HG03060 (cell line): Measurements from ENCODE around the gene RNASEH2A.
"Not testable (repeated sequence)": the region's sequence is repeated elsewhere in the genome, so short reads cannot be mapped to it uniquely, and the experiment has no call there.

ENCODE experiments used
- ATAC-seq: cut with Tn5 transposase; IDR thresholded peaks from one replicate; pipeline ENCODE4 v1.9.1; 2021; ENCODE audit warnings: low read depth, moderate number of reproducible peaks; ENCODE audit not compliant: unreplicated experiment

RNASEH2A gene

DNA sequence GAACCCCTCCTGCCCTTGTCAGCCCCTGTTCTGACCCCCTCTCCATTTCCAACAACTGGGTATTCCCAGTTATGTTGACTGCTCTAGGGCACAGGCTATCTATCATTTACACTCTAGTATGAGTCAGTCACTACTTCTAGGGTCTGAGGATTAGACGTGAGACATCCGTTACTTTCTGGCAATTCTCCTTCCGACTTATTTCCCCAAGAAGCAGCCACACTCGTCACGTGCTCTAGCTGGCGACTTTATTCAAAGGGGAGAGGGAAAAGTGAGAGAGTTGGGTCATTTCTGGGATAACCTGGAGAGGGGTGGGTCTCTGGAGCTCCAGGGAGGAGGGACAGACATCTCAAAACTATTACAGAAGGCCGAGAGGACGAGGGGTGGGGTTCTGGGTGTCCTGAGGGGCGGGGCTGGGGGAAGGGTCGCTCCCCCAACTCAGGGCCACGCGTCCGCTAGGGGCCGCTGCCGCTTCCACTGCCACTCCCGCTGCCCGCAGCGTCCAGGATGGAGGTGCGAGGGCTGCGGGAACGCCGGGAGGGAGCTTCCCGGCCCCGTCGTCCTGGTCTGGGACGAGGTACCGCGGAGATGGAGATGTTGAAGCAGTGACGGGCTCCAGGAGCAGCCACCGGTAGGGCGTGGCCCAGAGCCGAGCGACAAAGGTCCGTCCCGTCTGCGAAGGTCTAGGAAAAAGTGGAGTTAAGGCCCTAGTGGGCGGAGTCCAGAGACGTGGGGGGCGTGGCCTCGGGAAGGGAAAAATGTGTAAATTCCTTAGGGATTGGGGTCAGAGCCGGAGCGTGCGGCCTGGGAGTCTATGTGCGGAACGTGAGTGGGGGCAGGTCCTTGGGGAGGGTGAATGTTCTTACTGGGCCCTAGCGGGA, 19.1 kb downstream of the RNASEH2A start:
- no peak for ATAC-seq

DNA sequence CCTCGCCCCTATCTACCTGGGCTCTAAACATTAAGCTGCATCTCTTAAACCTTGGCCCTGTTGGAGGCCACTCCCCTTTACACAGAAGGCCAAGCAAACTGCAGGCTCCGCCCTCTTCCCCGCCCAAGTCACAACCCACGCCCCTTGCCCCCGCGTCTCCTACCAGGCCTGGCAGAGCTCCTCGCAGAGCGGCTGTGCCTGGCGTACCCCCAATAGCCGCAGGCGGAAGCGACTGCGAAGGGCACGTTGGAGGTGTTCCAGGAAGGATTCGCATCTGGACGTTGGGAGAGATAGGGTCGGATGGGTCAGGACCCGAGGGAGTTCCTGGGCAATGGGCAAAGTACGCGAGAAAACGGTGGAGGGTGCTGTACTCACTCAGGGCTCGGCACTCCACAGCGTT, 22.1 kb downstream of the RNASEH2A start:
- no peak for ATAC-seq

DNA sequence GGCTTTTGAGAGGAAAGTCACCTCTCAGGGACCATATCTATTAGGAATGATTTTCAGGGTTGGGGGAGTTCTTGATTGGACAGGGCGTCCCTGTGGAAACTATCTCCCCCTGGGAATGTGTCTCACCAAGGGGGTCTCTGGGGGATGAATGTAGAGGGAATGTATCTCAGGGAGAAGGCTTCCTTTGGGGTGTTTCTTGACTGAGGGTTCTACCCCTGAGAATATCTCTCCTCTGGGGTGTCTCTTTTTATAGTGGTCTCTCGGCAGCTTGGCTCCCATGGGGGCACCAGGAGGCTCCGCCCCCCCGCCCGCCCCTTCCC, 27.0 kb downstream of the RNASEH2A start:
- no peak for ATAC-seq

DNA sequence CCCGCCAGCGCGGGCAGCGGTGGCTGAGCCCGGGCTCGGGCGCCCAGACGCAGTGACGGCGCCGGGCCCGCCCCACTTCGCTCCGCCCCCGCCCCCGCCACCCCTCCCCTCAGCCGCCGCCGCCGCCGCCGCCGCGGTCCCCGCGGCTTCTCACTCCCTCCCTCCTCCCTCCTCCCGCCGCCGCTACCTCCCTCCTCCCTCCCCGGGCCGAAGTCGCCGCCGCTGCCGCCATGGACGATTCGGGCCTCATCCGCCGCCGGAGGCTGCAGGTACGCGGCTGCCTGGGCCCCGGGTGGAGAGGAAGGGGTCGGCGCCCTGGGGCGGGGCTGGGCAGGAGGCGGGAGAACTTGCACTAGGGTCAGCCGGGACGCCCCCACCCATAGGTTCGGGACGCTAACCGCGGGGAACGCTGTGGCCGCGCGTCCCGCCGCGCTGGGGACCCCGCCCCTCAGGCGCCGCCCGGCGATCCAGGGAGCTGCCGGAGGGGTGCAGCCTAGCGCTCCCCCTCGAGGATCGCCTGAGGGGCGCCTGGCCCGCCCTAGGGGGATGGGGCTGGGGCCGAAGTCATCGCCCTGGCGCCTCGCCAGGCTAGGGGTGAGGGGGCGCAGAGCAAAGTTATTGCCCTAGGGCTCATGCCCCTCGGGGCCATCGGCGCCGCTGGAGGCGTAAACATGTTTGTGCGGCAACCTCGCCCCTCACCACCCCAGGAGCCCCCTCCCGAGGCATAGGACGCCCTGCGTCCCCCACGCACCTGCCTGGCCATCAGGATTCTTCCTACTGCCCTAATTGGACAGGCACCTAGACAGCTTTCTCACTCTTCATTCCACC, 27.6 kb downstream of the RNASEH2A start:
- no peak for ATAC-seq

DNA sequence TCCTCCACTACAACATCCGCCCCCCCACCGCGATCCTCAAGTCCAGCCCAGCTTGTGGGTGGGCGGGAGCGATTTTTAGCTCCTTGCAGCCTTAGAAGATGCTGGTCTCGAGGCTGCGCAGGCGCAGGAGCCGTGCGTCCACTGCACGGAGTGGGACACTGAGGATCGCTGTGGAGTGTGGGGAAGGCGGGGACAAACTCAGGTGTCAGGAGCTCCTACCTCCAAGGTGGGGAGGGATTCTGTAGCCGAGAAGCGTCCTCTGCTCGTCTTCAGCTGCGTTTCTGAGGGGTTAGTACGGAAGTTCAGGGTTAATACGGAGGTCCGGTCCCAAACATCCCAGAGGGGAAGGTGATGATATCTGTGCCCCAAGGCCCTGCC, 28.2 kb downstream of the RNASEH2A start, which contains the start of gene RTBDN:
TSS of gene RTBDN (minus strand) at position 14 of the 378 bp plus-strand sequence. CDS start 4,600 bp downstream, outside the sequence.
- ATAC-seq, result no peak

DNA sequence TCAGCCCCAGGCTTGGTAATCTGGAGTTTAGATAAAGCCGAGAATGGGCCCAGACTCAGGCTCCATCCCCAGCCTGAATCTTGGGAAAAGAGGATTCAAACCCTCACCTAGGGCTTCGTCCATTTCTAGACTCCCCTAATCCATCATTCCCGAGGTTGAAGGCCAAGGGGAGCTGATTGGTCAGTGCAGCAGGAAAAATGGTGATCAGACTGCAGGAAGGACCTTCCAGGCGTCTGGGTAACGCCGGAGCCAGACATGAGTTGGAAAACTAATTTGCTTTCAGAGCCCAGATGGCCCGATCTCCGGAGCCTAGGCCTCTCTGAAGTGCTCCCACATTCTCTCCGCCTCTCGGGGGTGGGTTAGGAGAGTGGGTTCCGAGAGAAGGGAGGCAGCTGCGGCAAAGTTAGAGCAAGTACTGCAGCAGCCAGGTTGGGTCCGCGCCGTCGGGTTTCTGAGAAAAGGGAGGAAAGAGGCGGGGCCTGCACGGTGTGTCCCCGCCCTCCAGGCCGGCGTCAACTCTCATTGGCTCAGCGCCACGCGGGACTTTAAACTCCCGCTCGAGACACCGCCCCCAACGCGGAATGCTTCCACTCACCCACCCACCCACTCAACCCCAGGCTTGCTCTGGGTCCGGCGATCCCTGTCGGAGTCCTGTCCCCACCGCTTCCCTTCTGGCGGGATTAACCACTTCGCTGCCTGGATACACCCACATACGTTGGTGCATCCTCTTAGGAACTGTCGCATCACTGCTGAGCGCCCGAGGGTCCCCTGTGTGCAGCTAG, 28.8 kb downstream of the RNASEH2A start:
- ATAC-seq, result no peak

DNA sequence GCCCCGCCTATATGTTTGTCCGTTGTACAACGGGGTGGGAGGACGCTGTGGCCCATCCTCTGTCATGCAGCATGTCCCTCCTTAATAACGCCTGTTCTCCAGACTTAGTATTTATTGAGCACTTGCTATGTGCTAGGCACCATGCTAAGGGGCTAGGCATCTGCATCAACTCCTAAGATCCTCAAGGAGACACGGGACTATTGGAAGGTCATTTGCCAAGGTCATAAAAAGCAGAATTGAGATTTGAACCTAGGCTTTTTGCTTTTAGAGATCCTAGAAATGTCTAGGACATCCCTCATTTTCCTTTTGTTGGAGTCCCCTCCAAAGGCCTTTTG, 30.1 kb downstream of the RNASEH2A start:
- no peak for ATAC-seq

DNA sequence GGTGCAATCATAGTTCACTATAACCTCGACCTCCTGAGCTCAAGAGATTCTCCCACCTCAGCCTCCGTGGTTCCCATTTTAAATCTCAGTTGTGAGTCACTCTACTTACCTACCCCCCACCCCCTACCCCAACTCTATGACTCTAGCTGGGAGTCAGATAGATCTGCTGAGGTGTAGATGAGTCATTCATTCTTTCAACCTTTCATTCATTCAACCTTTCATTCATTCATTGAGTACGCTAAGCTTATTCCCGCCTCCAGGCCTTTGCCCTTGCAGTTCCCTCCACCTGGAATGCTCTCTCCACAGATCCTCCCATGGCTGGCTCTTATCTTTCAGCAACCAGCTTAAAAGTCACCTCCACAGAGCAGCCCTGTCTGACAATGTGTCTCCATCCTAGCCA, 30.8 kb downstream of the RNASEH2A start:
- no peak for ATAC-seq

DNA sequence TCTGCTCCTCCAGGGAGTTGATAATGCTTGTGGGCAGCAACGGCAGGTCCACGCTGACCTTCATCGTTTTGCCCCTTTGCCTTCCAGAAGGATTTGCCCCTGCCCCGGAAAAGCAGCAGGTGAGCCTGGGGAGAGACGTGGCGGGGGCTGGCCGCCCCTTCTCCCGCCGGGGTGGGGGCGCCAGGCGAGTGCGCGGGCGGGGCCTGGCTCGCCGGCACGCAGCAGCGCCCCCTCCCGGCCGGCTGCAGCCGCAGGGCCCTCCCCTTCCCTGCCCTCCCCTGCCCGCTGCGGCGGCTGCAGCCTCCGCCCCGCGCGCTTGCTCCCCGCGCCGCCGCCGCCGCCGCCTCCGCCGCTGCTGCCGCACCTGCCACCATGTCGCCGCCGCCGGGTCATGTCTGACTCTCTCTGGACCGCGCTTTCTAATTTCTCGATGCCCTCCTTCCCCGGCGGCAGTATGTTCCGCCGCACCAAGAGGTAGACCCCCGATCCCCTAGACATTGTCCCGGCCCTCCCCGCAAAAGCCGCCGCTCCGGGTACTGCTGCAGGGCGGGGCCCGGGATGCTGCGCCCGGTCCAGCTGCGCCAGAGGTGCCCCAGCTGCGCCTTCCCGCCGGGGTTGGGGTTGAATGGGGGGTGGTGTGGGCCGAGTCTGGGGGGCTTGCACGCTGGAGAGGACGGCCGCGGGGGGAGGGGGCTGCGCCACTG, 31.9 kb downstream of the RNASEH2A start, which contains the start of gene MAST1:
TSS of gene MAST1 (plus strand) at position 334 of the 704 bp plus-strand sequence. CDS start at position 392, 58 bp downstream.
- no peak for ATAC-seq

DNA sequence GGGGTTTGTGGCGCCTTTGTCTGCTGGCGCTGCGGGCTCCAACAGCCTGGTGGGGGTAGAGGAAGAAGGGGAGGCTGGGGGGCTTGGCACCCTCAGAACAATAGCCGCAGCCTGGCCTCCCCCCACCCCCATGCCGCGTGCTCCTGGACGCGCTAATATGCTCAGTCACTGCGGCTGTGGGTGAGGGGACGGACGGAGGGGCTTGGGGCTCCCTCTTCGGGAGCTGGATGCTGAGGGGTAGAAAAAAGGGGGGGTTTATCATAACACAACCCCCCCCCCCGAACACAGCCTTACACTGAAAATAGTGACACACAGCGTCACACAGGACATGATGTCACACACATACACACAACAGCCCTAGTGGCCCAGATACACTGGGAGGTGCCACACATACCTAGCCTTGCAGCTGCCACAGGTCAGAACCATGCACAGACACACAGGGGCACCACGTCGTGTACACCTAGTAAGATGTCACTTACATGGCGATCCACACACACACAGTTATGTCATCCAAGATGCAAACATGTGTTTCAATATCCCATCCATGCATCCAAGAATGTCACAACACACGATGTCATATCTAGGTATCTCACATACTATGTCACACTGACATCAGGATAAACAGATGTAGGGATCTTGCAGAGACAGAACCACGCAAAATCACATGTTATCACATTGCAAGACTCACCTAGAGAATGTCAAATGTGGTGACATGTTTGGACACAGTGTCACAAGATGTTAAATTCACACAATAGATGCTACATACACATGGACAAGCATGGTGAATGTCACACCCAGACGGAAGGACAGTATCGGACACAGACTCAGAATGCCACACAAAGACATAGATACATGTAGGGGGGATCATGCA, 32.7 kb downstream of the RNASEH2A start:
- ATAC-seq, result no peak

DNA sequence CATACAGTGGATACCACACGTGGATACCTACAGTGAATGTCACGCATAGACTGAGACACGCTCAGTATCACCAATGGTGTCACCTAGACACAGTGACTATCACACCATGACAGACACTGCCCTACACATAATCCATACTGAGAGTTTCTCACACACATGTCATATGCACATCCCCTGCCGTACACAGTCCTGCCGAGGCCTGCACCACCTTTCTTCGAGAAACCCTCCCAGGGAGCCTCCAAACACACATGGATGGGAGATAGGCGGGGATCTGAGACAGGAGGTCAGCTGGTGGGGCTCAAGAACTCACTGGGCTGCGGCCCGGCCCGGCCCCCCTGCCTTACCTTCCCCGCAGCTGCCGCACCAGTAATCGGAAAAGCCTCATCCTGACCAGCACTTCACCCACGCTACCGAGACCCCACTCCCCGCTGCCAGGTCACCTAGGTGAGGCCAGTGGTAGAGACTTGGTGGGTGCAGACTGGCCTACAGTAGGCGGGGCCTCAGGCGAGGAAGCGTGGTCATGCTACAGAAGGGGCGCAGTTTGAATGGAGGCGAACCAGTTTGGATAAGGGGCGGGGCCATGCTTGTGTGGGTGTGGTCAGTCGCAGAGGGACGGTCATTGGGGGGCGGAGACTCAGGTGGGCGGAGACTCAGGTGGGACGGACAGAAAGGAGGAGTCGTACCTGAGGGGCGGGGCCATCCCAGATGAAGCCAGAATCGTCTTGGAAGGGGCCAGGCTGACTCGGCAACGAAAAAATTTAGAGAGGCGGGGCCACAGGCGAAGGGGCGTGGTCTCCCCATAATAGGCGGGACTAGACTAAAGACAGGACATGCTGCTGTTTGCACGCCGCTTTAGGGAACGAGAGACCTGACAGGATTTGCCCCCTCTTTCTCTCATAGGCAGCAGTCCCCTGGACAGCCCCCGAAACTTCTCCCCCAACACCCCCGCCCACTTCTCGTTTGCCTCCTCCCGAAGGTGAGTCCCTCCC, 34.0 kb downstream of the RNASEH2A start:
- ATAC-seq, result no peak

DNA sequence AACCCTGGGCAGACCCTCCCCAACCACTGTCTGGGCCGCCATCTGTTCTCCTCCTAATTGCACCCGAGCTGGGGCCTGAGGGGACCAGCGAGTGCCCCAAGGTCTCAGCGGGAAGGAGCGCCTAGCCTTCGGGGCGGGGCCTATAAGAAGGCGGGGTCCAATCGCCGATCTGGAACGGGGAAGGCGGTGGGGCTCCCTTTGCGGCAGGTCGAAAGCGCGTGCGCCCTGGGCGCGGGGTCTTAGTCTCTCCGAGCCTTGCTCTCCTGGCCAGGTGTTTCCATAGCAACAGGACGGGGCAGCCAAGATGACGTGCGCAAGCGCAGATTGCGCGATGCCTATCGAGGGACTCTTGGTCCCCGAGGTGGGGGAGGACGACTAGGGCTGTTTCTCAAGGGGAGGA, 34.7 kb downstream of the RNASEH2A start:
- no peak for ATAC-seq

DNA sequence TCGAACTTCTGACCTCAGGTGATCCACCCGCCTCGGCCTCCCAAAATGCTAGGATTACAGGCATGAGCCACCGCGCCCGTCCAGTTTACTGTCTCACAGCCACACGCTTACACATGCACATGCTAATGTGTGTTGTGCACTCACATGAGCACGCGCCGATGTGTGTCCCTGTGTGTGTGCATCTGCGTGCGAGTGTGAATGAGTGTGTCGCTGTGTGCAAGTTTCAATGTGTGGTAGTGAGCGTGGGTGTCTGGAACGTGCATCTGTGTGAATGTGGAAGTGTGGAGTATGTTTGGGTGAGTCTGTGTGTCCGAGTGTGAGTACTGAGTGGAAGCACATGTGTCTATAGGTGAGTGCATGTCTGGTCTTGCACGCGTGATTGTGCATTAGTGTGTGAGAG, 36.1 kb downstream of the RNASEH2A start:
- ATAC-seq, result no peak

DNA sequence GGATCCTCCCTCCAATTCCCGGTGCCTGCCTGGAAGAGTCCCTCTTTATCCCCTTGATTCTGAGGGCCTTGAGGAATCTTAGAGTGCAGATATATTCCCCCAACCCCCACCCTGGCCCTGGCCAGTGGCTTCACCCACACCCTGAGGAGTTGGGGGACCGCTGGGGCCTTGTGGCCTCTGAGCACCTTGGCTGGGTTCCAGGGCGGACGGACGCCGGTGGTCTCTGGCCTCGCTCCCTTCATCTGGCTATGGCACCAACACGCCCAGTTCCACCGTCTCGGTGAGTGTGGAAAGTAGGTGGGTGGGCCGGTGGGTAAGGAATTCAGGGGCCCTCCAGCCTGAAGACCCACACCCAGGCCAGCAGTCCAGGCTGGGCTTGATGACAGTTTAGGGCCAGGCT, 36.9 kb downstream of the RNASEH2A start:
- no peak for ATAC-seq

DNA sequence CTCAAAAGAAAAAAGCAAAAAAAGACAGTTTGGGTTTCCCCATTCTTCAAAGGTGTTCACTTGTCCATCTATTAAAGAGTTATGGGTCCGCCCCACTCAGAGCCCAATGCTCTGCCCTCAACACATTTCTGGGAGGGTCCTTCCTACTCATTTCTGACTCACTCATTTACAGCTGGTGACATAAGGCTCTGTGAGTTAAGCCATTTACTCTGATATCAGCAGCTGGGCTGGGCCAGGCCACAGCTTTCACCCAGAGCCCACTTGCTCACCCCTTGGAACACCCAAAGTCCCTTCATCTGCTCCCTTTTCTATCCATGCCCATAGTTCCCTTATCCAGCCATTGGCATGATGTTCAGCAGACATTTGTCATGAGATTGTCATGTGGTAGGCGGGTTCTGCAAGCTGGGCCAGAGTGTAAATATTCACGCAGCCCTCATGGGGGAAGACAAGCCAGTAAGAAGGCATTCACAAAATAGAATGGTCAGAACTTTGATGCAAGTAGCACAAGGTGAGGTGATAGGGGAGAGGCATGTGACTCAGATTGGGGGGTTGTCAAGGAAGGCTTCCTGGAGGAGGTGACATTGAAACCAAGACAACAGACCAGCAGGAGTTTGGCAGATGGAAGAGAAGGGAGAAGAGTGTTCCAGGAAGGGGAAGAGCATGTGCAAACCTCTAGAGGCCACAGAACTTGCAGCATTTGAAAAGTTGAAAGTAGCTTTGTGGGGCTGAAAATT, 37.8 kb downstream of the RNASEH2A start:
- no peak for ATAC-seq

DNA sequence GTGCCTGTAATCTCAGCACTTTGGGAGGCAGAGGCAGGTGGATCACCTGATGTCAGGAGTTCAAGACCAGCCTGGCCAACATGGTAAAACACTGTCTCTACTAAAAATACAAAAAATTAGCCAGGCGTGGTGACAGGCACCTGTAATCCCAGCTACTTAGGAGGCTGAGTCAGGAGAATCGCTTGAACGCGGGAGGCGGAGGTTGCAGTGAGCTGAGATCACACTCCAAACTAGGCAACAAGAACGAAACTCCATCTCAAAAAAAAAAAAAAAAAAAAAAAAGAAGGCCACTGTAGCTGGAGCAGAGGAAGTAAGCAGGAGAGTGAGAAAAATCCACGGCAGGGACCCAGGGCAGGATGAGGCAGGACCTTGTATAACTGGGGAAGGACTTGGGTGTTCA, 40.2 kb downstream of the RNASEH2A start:
- ATAC-seq, result not testable (repeated sequence)
